Parathyroid adenoma (tissue), 2 donors: ENCODE data around the gene TRMT61A.

ENCODE experiments used
- H2AFZ ChIP-seq: fragments of 300-600 bp; sonication (generic); one replicate; pipeline ENCODE4 v1.7.0; 2017; ENCODE audit warnings: antibody characterized with exemption, mild to moderate bottlenecking
- H3K27ac ChIP-seq: fragments of 300-600 bp; sonication (generic); one replicate; pipeline ENCODE4 v1.7.0; 2017
- H3K27me3 ChIP-seq: fragments of 300-600 bp; sonication (generic); one replicate; pipeline ENCODE4 v1.7.0; 2017; ENCODE audit warnings: low read length; ENCODE audit not compliant: control insufficient read depth, insufficient read depth
- H3K36me3 ChIP-seq: fragments of 300-600 bp; sonication (generic); one replicate; pipeline ENCODE4 v1.7.0; 2017; ENCODE audit warnings: low read length; ENCODE audit not compliant: control insufficient read depth, insufficient read depth
- H3K4me1 ChIP-seq: fragments of 300-600 bp; sonication (generic); one replicate; pipeline ENCODE4 v1.7.0; 2017; ENCODE audit warnings: control low read depth
- H3K4me2 ChIP-seq: fragments of 300-600 bp; sonication (generic); one replicate; pipeline ENCODE4 v1.7.0; 2017; ENCODE audit warnings: low read length
- H3K4me3 ChIP-seq: fragments of 300-600 bp; sonication (generic); one replicate; pipeline ENCODE4 v1.7.0; 2017; ENCODE audit warnings: low read depth, low read length
- H3K79me2 ChIP-seq: fragments of 300-600 bp; sonication (generic); one replicate; pipeline ENCODE4 v1.7.0; 2017; ENCODE audit warnings: control low read depth
- H3K9ac ChIP-seq: fragments of 300-600 bp; sonication (generic); one replicate; pipeline ENCODE4 v1.7.0; 2017; ENCODE audit warnings: mild to moderate bottlenecking
- H3K9me3 ChIP-seq: fragments of 300-600 bp; sonication (generic); one replicate; pipeline ENCODE4 v1.7.0; 2017; ENCODE audit warnings: low read length; ENCODE audit not compliant: control insufficient read depth
- CTCF ChIP-seq: fragments of 300-600 bp; sonication (generic); IDR thresholded peaks from one replicate; pipeline ENCODE4 v1.7.0; 2017; ENCODE audit warnings: antibody characterized with exemption, mild to moderate bottlenecking
- donor health status: primary hyperparathyroidism.

Gene TRMT61A

DNA sequence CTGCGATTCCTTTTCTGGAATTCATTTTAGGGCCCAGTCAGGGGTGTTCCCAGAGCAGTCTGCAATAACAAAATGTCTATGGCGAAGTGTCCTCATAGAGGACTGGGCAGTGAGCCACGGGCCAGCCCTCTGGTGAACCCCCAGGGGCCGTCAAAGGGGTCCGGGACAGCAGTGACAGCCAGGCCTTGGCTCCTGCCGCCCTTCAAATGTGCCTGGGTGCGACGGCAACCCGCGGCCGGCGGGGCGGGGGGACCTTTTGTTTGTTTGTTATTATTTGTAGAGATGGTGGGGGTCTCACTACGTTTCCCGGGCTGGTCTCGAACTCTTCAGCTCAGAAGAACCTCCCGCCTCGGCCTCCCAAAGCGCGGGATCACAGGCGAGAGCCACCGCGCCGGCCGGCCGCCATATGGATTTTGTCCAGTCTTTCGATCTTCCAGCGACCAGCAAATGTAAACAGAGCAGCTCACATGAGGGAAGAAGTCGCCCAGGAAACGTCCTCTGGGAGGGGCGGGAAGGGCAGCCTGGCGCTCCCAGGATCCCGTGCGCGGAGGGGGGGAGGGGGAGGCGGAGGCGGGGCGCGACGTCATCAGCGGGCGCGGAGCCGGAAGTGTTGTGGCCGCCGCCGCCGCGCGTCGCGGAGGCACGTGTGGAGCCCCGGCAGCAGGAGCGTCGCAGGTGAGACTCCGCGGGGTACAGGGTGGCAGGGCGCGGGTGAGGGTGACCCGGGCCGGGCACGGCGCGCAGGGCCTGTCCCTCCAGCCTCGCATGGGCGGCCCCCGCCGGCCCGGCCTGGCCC lies at the start of gene TRMT61A:
Gene TRMT61A, plus strand, starts transcription at position 610 of the 796 bp plus-strand sequence. CDS start 783 bp downstream, outside the sequence.
- Histone ChIP-seq H3K4me1 (peaks cover 8% of the 10 kb centered on the region), H2AFZ (peak within 1 kb of the TSS; percentile 89), H3K4me3 (peak within 1 kb of the TSS; percentile 97), H3K27me3 (no peaks in the 10 kb centered on the region), H3K36me3 (no peaks in the 10 kb centered on the region), H3K9me3 (no peaks in the 10 kb centered on the region), H3K9ac (peak within 1 kb of the TSS; percentile 84), H3K4me2 (peak within 1 kb of the TSS; percentile 95), H3K27ac (peak within 1 kb of the TSS; percentile 99), H3K79me2 (peaks cover 10% of the 10 kb centered on the region)
- TF ChIP-seq CTCF, result no peak

GRCh38 chr14:103480595-103480994 lies 48.4 kb upstream of the TRMT61A start:
- TF ChIP-seq CTCF, result no peak
- Histone ChIP-seq H3K4me1 (no peaks in the 10 kb centered on the region), H3K9me3 (no peaks in the 10 kb centered on the region), H3K27ac (no peak overlapping the region), H3K36me3 (no peaks in the 10 kb centered on the region), H3K4me2 (no peak overlapping the region), H3K4me3 (no peak overlapping the region), H3K9ac (no peak overlapping the region), H3K27me3 (no peaks in the 10 kb centered on the region), H2AFZ (no peak overlapping the region), H3K79me2 (peaks cover 2% of the 10 kb centered on the region)

DNA sequence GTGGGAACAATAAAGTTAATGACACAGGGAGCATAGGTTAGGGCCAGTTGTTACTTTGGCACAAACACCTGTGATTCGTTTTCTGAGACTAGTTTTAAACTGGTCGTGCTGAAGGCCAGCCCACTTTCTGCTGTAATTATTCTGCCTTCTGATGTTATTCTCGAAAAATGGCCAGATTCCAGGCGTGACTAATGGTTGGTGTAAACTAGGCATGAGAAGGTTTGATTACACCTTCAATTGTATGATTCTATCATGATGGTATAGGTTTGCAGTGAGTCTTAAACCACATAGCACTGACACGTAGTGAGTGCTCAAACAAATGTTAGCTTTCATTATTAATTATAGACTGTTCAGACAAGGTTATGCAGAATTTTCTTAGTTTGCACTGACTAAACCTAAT lies 45.4 kb upstream of the TRMT61A start:
- no peaks in the 10 kb centered on the region for H3K4me1 ChIP-seq
- no peaks in the 10 kb centered on the region for H3K27me3 ChIP-seq
- no peak overlapping the region for H2AFZ ChIP-seq
- H3K4me2 ChIP-seq, result no peak overlapping the region
- H3K9me3 ChIP-seq, result no peaks in the 10 kb centered on the region
- no peak overlapping the region for H3K9ac ChIP-seq
- TF ChIP-seq CTCF, result no peak
- H3K4me3 ChIP-seq, result no peak overlapping the region
- no peak overlapping the region for H3K27ac ChIP-seq
- H3K36me3 ChIP-seq, result no peaks in the 10 kb centered on the region
- H3K79me2 ChIP-seq, result no peaks in the 10 kb centered on the region

- Histone ChIP-seq H3K4me3 (no peak overlapping the region), H2AFZ (no peak overlapping the region), H3K9ac (no peak overlapping the region), H3K4me1 (no peaks in the 10 kb centered on the region), H3K36me3 (no peaks in the 10 kb centered on the region), H3K79me2 (no peaks in the 10 kb centered on the region), H3K4me2 (no peak overlapping the region), H3K27ac (no peak overlapping the region), H3K27me3 (no peaks in the 10 kb centered on the region), H3K9me3 (no peaks in the 10 kb centered on the region)
- no peak for TF ChIP-seq CTCF
Measured at GRCh38 chr14:103485504-103485903, 43.5 kb upstream of the TRMT61A start.

DNA sequence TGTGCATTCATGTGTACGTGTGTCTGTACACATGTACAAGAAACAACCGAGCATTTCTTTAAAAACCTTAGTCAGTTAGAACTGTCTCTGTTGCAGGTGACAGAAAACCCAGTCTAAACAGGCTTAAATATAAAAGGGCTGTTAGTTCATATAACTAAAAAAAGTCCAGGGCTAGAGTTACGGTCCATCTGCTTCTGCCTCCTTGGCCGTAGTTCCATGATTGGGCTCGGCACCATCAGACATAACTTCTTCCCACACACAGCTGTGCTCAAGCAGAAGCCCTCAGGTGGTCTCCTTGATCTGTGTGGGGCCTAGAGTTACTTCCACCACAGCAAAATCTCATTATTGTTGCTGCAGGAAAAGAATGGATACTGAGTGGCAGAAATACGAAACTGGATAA lies 40.9 kb upstream of the TRMT61A start:
- Histone ChIP-seq H3K36me3 (no peaks in the 10 kb centered on the region), H3K4me2 (no peak overlapping the region)
- no peak for TF ChIP-seq CTCF

More for the DNA sequence above, 40.9 kb upstream of the TRMT61A start:
- H3K4me1 ChIP-seq, result no peaks in the 10 kb centered on the region
- H3K27me3 ChIP-seq, result no peaks in the 10 kb centered on the region
- H3K9ac ChIP-seq, result no peak overlapping the region
- H3K27ac ChIP-seq, result no peak overlapping the region
- no peak overlapping the region for H3K4me3 ChIP-seq
- H3K9me3 ChIP-seq, result no peaks in the 10 kb centered on the region
- no peaks in the 10 kb centered on the region for H3K79me2 ChIP-seq
- no peak overlapping the region for H2AFZ ChIP-seq
